ENCODE measurements around the gene PRAC2.

Gene PRAC2

DNA sequence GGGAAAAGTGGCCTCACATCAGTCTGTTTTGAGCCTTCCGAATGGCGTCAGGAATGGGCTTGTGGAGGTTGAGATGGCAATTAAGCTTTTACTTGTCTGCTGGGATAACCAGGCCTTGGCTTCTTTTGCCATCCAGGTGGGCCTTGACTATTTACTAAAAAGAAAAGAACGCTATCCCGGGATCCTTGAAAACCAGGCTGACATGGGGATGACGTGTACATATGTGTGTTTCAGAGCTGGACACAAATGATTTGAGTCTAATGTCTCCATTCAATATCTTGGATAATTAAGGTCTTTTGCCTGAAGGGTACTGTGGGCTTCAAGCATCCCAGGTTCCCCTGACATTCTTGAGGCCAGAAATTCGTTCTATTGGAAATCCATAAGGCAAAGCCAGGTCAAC is 38.1 kb downstream of the PRAC2 start:
- H3K4me3 ChIP-seq: no peak overlapping the region
- TF ChIP-seq POLR2AphosphoS5 (IDR thresholded peaks at IDR 0.05; ENCODE audit: borderline replicate concordance, low read depth, low read length): no peak
- no peak for TF ChIP-seq FOXP2 (optimal IDR thresholded peaks at IDR 0.05; ENCODE audit: control extremely low read depth, extremely low read length, insufficient read depth)
- no peak for TF ChIP-seq EZH2 (IDR thresholded peaks at IDR 0.05)
- peaks cover 17% of the 10 kb centered on the region; the same call in 1 of the 2 replicates for H3K36me3 ChIP-seq (ENCODE audit: insufficient read depth, low read length)
- DNase-seq (ENCODE audit: low read depth, low spot score): no peak
- no peaks in the 10 kb centered on the region for H3K9me3 ChIP-seq (ENCODE audit: low read depth, low read length)
- H3K27ac ChIP-seq: no peak overlapping the region
- H3K9ac ChIP-seq (ENCODE audit: insufficient read length): no peak overlapping the region

DNA sequence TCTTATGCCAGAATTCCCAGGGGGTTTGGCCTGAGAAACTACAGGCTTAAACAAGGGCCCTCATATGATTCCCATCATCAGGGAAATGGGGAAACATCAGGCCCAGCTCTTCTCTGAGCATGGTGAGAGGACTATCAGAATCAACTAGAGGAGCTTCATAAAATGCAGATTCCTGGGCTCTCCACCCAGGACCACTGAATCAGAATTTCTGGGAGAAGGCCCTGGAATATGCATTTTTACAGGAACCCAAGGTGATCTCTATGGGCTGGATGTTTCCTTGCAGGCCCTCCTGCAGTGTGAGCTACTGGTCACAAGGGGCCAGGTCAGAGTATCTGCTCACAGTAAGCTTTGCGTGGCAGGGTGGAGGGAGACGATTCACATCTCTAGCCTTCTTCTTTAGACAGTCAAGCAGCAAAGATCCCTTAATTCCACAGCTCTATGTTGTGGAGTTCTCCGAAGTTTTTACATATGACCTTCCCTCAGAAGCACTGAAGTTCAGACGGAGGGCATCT is 44.3 kb downstream of the PRAC2 start:
- Histone ChIP-seq H3K4me3 (no peak overlapping the region), H3K9ac (ENCODE audit: insufficient read length) (no peak overlapping the region), H3K9me3 (ENCODE audit: low read depth, low read length) (no peaks in the 10 kb centered on the region), H3K27ac (no peak overlapping the region), H3K36me3 (ENCODE audit: insufficient read depth, low read length) (peaks cover 37% of the 10 kb centered on the region)
- TF ChIP-seq FOXP2 (optimal IDR thresholded peaks at IDR 0.05; ENCODE audit: control extremely low read depth, extremely low read length, insufficient read depth) (no peak), POLR2AphosphoS5 (IDR thresholded peaks at IDR 0.05; ENCODE audit: borderline replicate concordance, low read depth, low read length) (no peak), EZH2 (IDR thresholded peaks at IDR 0.05) (no peak)
- no peak for DNase-seq (ENCODE audit: low read depth, low spot score)

DNA sequence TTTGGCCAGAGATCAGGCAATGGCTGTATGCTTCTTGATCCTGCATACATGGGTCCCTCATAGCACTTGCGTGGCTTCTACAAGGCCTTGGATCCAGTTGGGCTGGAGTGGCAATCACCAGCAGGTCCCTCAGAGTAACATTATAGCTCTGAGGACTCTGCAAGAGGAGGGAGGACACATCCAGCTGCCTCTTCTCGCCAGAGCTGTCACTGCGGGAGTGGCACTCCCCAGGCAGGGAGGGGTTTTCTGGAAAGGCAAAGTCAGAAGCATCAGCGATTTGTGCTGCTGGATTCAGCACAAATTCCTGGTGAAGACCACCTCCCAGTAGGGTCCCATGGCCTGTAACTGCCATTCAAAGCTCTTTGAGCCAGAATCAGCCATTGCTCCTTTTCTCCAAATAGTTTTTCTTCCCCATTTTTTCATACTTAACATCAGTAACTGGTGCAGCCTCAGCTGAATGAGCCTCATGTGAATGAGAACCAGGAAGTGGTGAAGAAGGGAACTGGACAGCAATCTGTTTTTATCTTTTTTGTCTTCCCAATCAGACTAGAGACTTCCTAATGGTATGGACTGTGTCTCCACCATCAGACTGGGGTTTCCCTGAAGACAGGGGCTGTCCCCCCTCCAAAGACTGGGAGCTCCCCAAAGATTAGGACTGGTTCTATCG is 46.2 kb downstream of the PRAC2 start:
- Histone ChIP-seq H3K36me3 (ENCODE audit: insufficient read depth, low read length) (peaks cover 28% of the 10 kb centered on the region), H3K4me3 (no peak overlapping the region), H3K27ac (peak overlapping the region; percentile 68; the same call in 1 of the 2 replicates), H3K9me3 (ENCODE audit: low read depth, low read length) (no peaks in the 10 kb centered on the region), H3K9ac (ENCODE audit: insufficient read length) (no peak overlapping the region)
- TF ChIP-seq EZH2 (IDR thresholded peaks at IDR 0.05): no peak
- no peak for TF ChIP-seq FOXP2 (optimal IDR thresholded peaks at IDR 0.05; ENCODE audit: control extremely low read depth, extremely low read length, insufficient read depth)
- TF ChIP-seq POLR2AphosphoS5 (IDR thresholded peaks at IDR 0.05; ENCODE audit: borderline replicate concordance, low read depth, low read length): no peak
- no peak for DNase-seq (ENCODE audit: low read depth, low spot score)

DNA sequence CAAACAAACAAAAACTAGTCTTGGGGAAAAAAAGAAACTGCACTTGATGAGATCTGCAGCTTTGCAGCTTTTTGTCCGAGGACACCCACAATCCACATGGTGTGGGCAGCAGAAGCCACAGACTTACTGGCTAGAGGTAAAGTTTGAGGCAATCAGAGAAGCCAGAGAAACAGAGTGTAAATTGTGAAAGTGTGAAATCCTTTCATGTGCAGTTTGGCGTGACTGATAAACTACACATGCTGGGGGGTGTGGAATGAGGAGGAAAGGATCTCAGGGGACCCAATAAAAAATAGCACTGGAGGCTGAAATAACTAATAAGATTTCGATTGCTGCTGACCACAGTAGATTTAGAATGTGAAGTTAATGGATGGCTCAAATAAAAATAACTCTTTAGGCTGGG is 48.0 kb downstream of the PRAC2 start:
- Histone ChIP-seq H3K36me3 (ENCODE audit: insufficient read depth, low read length) (peaks cover 23% of the 10 kb centered on the region), H3K27ac (peak overlapping the region; percentile 78), H3K9me3 (ENCODE audit: low read depth, low read length) (peaks cover 3% of the 10 kb centered on the region; the same call in 1 of the 2 replicates), H3K9ac (ENCODE audit: insufficient read length) (no peak overlapping the region), H3K4me3 (peak overlapping the region; percentile 19)
- DNase-seq (ENCODE audit: low read depth, low spot score): peak; percentile 64
- TF ChIP-seq POLR2AphosphoS5 (IDR thresholded peaks at IDR 0.05; ENCODE audit: borderline replicate concordance, low read depth, low read length): peak; percentile 38; the same call in 1 of the 2 replicates
- no peak for TF ChIP-seq EZH2 (IDR thresholded peaks at IDR 0.05)

DNA sequence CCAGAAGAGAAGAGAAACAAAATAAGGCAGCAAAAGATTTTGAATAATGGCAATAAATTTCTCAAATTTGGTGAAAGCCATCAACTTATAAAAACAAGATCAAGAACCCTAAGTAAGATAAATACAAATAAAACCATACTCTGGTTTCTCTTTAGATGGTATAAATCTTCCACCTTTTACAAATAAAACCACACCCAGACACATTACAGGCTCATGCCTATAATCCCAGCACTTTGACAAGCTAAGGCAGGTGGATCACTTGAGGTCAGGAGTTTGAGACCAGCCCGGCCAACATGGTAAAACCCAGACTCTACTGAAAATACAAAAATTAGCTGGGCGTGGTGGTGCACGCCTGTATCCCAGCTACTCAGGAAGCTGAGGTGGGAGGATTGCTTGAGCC is 50.3 kb downstream of the PRAC2 start:
- Histone ChIP-seq H3K9me3 (ENCODE audit: low read depth, low read length) (peaks cover 3% of the 10 kb centered on the region; the same call in 1 of the 2 replicates), H3K27ac (no peak overlapping the region), H3K36me3 (ENCODE audit: insufficient read depth, low read length) (peaks cover 21% of the 10 kb centered on the region), H3K4me3 (no peak overlapping the region), H3K9ac (ENCODE audit: insufficient read length) (no peak overlapping the region)
- no peak for TF ChIP-seq POLR2AphosphoS5 (IDR thresholded peaks at IDR 0.05; ENCODE audit: borderline replicate concordance, low read depth, low read length)
- no peak for TF ChIP-seq EZH2 (IDR thresholded peaks at IDR 0.05)
- no peak for TF ChIP-seq FOXP2 (optimal IDR thresholded peaks at IDR 0.05; ENCODE audit: control extremely low read depth, extremely low read length, insufficient read depth)
- no peak for DNase-seq (ENCODE audit: low read depth, low spot score)
